D721Med (cell line): Measurements from ENCODE around the gene DIS3L2.

ENCODE experiments used
- DNase-seq: peaks from one replicate; pipeline ENCODE4 v3.0.0; 2011; ENCODE audit warnings: low spot score; ENCODE audit not compliant: insufficient read length
- FAIRE-seq: peaks from 2 replicates; lab custom pipeline; 2011; peaks lifted over from hg19 to GRCh38; lab: Jason Lieb, UNC
- TF ChIP-seq, protein P1 (sequence below): IDR thresholded peaks from 2 replicates; pipeline ENCODE4 v1.5.1; 2012; ENCODE audit warnings: mild to moderate bottlenecking, control low read depth; ENCODE audit not compliant: insufficient read depth; ENCODE audit errors: missing control alignments

Gene DIS3L2

DNA sequence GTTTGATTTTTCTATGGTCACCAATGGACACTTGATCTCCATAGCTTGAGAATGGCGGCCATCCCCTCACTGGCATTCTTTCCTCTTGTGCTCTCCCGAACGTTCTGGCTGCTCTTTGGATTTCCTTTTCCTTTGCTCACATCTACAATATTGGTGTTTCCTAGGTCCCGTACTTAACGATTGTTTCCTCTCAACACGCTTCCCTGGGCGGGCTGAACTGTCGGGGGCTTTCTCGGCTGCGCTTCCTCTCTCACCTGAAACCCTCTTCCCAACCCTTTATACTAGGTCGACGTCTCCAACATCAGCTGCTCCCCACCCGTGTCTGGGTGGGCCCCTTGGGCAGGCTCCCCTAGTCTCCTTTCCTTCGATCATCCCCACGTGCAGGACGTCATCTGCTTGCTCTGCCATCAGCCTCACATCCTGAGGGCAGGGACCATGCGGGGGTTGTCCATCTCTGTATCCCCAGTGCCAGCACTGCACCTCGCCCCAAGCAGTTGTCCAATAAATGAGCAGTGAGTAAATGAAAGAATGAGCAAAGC, 634 bp upstream of the DIS3L2 start:
- DNase-seq (no peak), FAIRE-seq (no peak)
- TF ChIP-seq, protein P1, sequence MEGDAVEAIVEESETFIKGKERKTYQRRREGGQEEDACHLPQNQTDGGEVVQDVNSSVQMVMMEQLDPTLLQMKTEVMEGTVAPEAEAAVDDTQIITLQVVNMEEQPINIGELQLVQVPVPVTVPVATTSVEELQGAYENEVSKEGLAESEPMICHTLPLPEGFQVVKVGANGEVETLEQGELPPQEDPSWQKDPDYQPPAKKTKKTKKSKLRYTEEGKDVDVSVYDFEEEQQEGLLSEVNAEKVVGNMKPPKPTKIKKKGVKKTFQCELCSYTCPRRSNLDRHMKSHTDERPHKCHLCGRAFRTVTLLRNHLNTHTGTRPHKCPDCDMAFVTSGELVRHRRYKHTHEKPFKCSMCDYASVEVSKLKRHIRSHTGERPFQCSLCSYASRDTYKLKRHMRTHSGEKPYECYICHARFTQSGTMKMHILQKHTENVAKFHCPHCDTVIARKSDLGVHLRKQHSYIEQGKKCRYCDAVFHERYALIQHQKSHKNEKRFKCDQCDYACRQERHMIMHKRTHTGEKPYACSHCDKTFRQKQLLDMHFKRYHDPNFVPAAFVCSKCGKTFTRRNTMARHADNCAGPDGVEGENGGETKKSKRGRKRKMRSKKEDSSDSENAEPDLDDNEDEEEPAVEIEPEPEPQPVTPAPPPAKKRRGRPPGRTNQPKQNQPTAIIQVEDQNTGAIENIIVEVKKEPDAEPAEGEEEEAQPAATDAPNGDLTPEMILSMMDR, result no peak

DNA sequence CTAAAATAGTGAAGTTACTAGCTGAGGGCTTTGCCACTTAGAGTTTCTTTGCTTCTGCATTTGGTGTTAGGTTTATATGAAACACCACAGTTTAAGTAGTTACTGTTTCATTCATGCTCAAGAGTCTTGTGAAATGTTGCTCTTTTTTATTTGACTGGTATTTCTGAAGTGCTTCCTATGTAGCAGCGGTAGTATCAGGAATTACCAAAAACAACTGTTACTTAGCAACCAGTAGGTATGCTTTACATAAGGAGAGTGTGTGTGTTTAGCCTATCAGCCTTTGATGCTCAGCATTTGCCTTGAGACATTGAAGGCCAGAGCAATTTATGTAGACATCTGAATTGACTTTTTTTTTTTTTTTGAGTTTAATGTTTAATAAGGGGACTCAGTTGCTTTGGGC, 3.6 kb downstream of the DIS3L2 start:
- TF ChIP-seq, protein P1, result no peak
- DNase-seq, result no peak
- no peak for FAIRE-seq

DNA sequence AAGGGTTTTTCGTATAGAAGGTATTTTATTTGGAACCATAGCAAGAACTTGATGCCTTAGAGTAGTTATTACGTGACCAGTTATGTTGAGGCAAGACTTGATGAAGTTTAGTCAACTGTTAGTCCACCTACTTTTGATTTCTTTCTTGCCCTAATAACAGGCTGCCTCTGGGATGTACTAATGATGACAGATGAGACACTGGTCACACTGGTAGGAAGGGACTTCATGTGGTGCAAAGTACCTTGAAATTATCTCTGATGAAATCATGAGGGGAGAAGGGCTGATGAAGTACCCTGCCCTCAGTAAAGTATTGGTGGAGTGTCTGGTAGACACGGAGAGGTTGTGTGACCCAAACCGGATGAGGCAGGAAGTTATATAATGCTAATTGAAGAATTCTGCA, 5.4 kb downstream of the DIS3L2 start:
- FAIRE-seq (no peak), DNase-seq (no peak)
- TF ChIP-seq, protein P1, result no peak

DNA sequence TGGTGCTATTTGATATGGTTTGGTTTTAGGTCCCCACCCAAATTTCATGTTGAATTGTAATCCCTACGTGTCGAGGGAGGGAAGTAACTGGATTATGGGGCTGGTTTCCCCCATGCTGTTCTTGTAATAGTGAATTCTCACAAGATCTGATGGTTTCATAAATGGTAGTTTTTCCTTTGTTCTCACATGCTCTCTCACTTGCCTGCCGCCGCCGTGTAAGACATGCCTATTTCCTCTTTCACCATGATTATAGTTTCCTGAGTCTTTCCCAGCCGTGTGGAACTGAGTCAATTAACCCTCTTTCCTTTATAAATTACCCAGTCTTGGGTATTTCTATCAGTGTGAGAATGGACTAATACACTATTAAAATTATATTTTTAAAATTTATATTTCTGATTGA, 7.3 kb downstream of the DIS3L2 start:
- TF ChIP-seq, protein P1, result no peak
- FAIRE-seq (no peak), DNase-seq (no peak)

DNA sequence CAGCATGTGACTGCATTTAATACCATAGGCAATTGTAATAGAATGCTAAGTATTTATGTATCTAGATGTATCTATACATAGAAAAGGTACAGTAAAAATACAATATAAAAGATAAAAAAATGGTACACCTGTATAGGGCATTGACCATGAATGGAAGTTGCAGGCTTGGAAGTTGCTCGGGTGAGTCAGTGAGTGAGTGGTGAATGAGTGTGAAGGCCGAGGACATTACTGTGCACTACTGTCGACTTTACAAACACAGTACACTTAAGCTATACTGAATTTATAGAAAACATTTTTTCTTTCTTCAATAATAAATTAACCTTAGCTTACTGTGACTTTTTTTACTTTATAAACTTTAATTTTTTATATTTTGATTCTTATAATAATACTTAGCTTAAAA, 8.9 kb downstream of the DIS3L2 start:
- FAIRE-seq, result no peak
- DNase-seq, result no peak
- TF ChIP-seq, protein P1, result no peak

DNA sequence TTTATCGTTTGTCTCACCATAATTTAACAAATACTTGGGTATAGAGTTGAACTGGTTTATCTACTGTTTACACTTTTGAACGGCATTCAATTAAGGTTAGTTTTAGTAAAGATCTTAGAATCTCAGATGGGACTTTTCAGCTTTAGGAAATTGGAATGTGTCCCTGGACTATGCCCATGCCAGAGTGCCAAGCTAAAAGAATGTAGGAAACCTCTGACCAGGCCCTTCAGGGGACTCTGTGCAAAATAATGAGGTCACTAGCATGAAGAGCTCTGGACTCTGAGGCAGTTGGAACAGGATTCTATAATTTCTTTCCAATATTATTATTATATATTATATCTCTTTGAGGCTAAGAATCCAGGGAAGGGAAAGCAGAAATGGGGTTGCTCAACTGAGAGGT, 13.5 kb downstream of the DIS3L2 start:
- FAIRE-seq (no peak), DNase-seq (no peak)
- TF ChIP-seq, protein P1, result no peak

DNA sequence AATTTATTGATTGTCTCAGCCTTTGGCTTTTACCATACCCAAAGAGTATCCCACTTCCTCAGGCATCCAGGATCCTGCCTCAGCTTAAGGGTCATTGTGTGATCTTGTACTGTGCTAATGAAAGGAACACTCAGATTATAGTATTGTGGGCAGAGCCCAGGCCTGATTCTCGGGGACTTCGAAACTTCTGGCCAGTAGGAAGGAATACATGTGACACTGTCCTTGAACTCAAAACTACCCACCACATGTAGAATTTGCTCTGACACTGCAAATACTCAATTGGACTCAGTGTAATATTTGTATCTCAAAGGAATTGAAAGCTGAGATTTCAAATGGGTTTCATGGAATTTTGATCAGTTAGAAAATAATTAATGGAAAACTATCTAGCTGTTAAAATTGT, 15.9 kb downstream of the DIS3L2 start:
- TF ChIP-seq, protein P1, result no peak
- FAIRE-seq (no peak), DNase-seq (no peak)
